HG02759 (cell line): ENCODE measurements around the gene TCAIM.

ENCODE experiments used
- ATAC-seq: cut with Tn5 transposase; IDR thresholded peaks from one replicate; pipeline ENCODE4 v1.9.1; 2021; ENCODE audit warnings: mild to moderate bottlenecking, moderate library complexity; ENCODE audit not compliant: unreplicated experiment

TCAIM gene

DNA sequence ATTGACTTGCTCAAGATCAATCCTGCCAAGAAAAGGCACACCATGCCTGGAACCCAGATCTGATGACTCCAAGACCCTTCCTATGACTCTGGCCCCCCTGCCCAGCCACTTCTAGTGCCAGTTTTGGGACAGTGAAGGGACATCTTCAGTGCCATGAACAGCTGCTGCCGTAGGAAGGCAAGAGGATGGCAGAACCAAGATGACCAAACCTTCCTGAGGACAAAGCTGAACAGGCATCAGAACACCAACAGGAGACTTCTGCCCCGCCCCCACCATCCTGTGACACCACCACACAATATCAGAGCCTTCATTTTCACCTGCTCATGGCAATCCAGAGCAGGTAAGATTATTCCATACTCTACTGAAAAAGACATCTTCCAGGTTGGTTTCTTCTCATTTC lies 105.9 kb downstream of the TCAIM start:
- ATAC-seq: no peak

DNA sequence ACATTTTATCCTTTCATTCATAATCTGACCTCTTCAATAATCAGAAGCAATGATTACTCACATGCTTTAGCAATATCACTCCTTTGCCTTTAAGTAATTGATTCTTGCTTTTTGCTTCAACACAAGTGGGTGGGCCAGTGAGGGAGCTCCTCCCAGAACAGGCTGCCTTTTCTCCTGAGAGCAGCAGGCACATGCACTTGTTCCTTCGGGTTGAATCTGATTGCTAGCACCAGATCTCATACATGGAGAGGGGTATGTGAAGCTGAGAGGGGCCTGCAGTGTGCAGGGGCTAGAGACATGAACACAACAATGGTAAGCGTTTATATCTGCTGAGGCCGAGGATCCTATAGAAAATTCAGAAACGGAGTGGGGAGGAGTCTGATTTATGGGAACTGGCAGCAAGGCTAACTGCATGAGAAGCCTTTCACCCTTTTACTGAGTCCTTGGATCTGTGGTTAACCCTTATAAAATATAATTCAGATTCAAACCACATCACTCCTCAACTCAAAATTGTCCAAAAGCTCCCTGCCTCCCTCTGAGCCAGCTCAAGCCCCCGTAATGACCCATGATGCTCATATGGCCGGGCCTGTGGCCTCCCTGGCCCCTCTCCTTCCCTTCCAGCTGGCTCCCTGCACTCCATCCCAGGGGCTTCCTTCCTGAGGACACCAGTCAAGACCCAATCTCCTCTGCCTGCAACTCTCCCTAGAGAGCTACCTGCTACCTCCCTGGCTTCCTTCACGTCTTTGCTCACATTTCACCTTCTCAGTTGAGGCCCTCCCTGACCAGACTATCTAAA lies 106.5 kb downstream of the TCAIM start:
- ATAC-seq: no peak

DNA sequence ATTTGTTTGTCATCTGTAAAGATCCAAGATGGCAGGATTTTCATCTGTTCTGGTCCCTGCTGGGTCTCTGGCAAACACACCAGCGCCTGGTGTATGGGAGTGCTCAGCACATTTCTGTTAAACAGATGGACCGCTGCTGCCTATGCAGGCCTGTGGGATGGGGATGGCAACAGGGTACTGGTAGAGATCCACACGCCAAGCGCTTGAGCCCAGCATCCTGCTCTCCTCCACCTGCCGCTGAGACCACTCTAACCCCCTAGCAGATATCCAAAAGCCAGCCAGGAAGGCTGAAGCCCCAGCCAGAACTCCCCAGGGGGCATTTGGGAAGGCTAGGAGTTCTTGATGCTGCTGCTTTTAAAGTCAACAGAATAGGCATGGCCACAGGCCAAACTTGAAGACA lies 107.2 kb downstream of the TCAIM start:
- no peak for ATAC-seq

DNA sequence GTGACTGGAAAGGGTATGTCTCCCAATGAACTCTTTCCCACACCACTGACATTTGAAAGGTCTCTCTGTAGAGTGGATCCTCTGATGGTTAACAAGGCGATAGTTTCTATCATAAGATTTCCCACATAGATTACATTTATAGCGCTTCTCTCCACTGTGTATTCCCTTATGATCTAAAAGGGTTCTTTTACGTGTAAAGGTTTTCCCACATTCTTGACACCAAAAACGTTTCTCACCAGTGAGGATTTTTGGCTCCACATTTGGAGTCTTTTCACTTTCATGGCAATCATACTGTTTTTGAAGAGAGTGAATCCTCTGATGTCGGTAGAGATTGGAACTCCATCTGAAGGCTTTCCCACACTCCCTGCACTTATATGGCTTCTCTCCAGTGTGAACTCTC lies 108.4 kb downstream of the TCAIM start:
- no peak for ATAC-seq

DNA sequence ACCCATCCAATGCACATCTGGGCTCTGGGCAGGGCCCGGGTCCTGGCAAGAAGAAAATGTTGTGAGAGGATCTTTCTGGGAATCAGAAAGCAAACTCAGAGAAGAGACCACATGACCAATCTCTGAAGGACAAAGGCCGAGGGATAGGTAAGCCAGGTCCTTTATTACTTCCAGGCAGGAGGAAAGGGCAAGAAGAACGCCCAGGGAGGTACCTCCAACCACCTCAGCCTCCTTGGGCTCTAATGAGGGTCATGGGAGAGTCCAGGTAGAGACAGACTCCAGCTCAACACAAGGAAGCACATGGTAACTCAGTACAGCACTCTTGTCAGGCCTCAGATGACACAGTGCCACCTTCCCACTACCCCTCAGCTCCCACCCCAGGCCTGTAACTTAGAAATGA lies 112.9 kb downstream of the TCAIM start:
- ATAC-seq: no peak

DNA sequence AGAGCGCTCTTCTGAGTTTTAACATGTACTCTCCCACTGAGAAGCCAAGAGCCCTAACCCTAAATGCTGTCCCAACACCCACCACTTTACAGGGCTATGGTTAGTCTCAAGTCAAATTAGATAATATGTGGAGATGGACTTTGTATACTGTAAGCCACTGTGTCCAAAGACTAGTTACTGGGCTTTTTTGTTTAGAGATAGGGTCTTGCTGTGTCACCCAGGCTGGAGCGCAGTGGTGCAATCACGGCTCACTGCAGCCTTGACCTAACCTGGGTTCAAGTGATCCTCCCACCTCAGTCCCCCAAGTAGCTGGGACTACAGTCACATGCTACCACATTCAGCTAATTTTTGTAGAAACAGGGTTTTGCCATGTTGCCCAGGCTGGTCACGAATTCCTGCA lies 115.7 kb downstream of the TCAIM start:
- no peak for ATAC-seq

DNA sequence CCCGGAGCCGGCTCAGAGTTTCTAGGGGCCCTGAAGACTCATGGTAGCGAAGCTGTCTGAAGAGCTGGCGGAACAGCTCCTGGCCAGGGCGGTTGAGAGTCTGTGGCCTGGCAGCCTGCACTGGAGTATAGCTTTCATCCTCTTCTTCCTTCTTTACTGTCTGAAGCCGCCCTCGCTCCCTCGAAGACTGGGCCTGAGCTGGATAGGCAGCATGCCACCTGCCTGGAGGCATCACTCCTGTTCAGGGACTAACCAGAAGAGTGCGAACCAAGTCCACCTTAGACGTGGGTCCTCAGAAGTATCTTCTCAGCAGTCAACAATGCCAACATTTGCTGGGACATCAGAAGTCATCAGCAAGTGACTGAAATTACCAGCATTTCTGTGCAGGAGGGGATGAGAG lies 116.8 kb downstream of the TCAIM start:
- ATAC-seq: no peak
